GM21423 (cell line): ENCODE data around the gene DOCK7.

ENCODE experiments used
- ATAC-seq: cut with Tn5 transposase; IDR thresholded peaks from one replicate; pipeline ENCODE4 v1.9.1; 2021; ENCODE audit warnings: mild to moderate bottlenecking, moderate library complexity; ENCODE audit not compliant: unreplicated experiment

Gene DOCK7

GRCh38 chr1:62424411-62424810 lies 263.8 kb downstream of the DOCK7 start:
- ATAC-seq: no peak

- ATAC-seq: no peak
Observed at GRCh38 chr1:62423580-62424242, 264.5 kb downstream of the DOCK7 start.

GRCh38 chr1:62420214-62420613 lies 268.0 kb downstream of the DOCK7 start:
- ATAC-seq: no peak

GRCh38 chr1:62417351-62417999 lies 270.7 kb downstream of the DOCK7 start:
- no peak for ATAC-seq

- no peak for ATAC-seq
Observed at GRCh38 chr1:62415687-62416086, 272.5 kb downstream of the DOCK7 start.

GRCh38 chr1:62407398-62408009 lies 280.7 kb downstream of the DOCK7 start:
- ATAC-seq: peak; percentile 59

GRCh38 chr1:62406576-62406975 lies 281.6 kb downstream of the DOCK7 start:
- ATAC-seq: no peak

- no peak for ATAC-seq
Observed at GRCh38 chr1:62405247-62405646, 282.9 kb downstream of the DOCK7 start.
